ENCODE measurements around the gene TAOK3. TPM values are rescaled to one million over a fixed set of nuclear protein-coding genes. Genes with fewer than 3 reads are reported as not detected.

TAOK3 gene
- total and polyA plus RNA-seq, 3 donors from 2014 or later, result 20.5 to 64.8 (median 51.9) TPM

GRCh38 chr12:118297284-118297683, 75.4 kb downstream of the TAOK3 start:
- 77 to 78% methylated on average over 2 of the region's 2 CpGs for WGBS, 2 donors
- no peak for DNase-seq
- intact Hi-C loops (cut with DNase I; ENCODE audit: low total_unique reads), result no loop called here
- no peaks in the 10 kb centered on the region for H3K9me3 ChIP-seq
- no peak overlapping the region for H3K4me3 ChIP-seq
- no peak overlapping the region for H3K27ac ChIP-seq
- no peaks in the 10 kb centered on the region for H3K27me3 ChIP-seq
- TF ChIP-seq CTCF (IDR thresholded peaks at IDR 0.05), result no peak
- no peak for TF ChIP-seq POLR2A (IDR thresholded peaks at IDR 0.05)
- H3K36me3 ChIP-seq (ENCODE audit: low read depth, missing control alignments), result no peaks in the 10 kb centered on the region
- H3K4me1 ChIP-seq, result no peaks in the 10 kb centered on the region

- no peak for DNase-seq
- Histone ChIP-seq H3K36me3 (ENCODE audit: low read depth, missing control alignments) (no peaks in the 10 kb centered on the region), H3K27me3 (no peaks in the 10 kb centered on the region), H3K4me1 (peaks cover 5% of the 10 kb centered on the region), H3K27ac (no peak overlapping the region), H3K9me3 (no peaks in the 10 kb centered on the region), H3K4me3 (no peak overlapping the region)
- TF ChIP-seq CTCF (IDR thresholded peaks at IDR 0.05) (no peak), POLR2A (IDR thresholded peaks at IDR 0.05) (no peak)
- WGBS, 2 donors, result 79 to 100% methylated on average over 1 of the region's 1 CpG
- intact Hi-C loops (cut with DNase I; ENCODE audit: low total_unique reads), result no loop called here
Measured at GRCh38 chr12:118292836-118293235, 79.9 kb downstream of the TAOK3 start.

- TF ChIP-seq POLR2A (IDR thresholded peaks at IDR 0.05) (no peak), CTCF (IDR thresholded peaks at IDR 0.05) (no peak)
- DNase-seq, result no peak
- H3K9me3 ChIP-seq, result no peaks in the 10 kb centered on the region
- H3K36me3 ChIP-seq (ENCODE audit: low read depth, missing control alignments), result no peaks in the 10 kb centered on the region
- intact Hi-C loops (cut with DNase I; ENCODE audit: low total_unique reads), result no loop called here
- peaks cover 5% of the 10 kb centered on the region for H3K4me1 ChIP-seq
- no peak overlapping the region for H3K27ac ChIP-seq
- no peaks in the 10 kb centered on the region for H3K27me3 ChIP-seq
- no peak overlapping the region for H3K4me3 ChIP-seq
- WGBS, 2 donors, result 59 to 60% methylated on average over 3 of the region's 3 CpGs
Measured at GRCh38 chr12:118290130-118290529, 82.6 kb downstream of the TAOK3 start.

GRCh38 chr12:118288174-118288573, 84.5 kb downstream of the TAOK3 start:
- intact Hi-C loops (cut with DNase I; ENCODE audit: low total_unique reads), result no loop called here
- Histone ChIP-seq H3K36me3 (ENCODE audit: low read depth, missing control alignments) (no peaks in the 10 kb centered on the region), H3K9me3 (no peaks in the 10 kb centered on the region), H3K27ac (no peak overlapping the region), H3K4me3 (no peak overlapping the region), H3K27me3 (no peaks in the 10 kb centered on the region), H3K4me1 (peaks cover 5% of the 10 kb centered on the region)
- TF ChIP-seq CTCF (IDR thresholded peaks at IDR 0.05) (no peak), POLR2A (IDR thresholded peaks at IDR 0.05) (no peak)
- DNase-seq, result no peak
- WGBS, 2 donors, result 73 to 84% methylated on average over 1 of the region's 1 CpG

DNA sequence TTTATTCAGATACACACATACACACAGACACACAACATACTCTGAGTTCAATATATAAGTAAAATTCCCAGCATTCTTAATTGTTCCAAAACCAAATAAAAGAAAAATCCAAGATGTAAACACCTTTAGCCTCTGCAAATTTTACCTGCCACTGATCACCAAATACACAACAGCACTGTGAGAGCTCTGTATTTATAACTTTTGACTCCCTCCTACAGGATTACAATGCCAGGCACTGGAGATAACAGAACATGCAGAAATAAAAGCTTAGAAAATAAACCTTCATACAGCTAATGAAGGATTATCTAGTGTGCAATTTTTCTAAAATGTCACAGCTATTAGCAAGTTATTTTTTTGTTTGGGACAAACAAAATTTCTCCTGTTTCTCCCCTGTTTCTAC, 85.0 kb downstream of the TAOK3 start:
- TF ChIP-seq POLR2A (IDR thresholded peaks at IDR 0.05) (no peak), CTCF (IDR thresholded peaks at IDR 0.05) (no peak)
- Histone ChIP-seq H3K27ac (no peak overlapping the region), H3K4me3 (no peak overlapping the region), H3K36me3 (ENCODE audit: low read depth, missing control alignments) (no peaks in the 10 kb centered on the region), H3K4me1 (peaks cover 5% of the 10 kb centered on the region), H3K27me3 (no peaks in the 10 kb centered on the region), H3K9me3 (no peaks in the 10 kb centered on the region)
- intact Hi-C loops (cut with DNase I; ENCODE audit: low total_unique reads), result no loop called here
- no peak for DNase-seq
